GDM1 (cell line): ENCODE results near the gene NMUR1.
"Not testable (repeated sequence)": the region's sequence is repeated elsewhere in the genome, so short reads cannot be mapped to it uniquely, and the experiment has no call there.

ENCODE experiments used
- DNase-seq: peaks from one replicate; lab custom pipeline; 2025; lab: John Stamatoyannopoulos, UW

Gene NMUR1, protein sequence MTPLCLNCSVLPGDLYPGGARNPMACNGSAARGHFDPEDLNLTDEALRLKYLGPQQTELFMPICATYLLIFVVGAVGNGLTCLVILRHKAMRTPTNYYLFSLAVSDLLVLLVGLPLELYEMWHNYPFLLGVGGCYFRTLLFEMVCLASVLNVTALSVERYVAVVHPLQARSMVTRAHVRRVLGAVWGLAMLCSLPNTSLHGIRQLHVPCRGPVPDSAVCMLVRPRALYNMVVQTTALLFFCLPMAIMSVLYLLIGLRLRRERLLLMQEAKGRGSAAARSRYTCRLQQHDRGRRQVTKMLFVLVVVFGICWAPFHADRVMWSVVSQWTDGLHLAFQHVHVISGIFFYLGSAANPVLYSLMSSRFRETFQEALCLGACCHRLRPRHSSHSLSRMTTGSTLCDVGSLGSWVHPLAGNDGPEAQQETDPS

DNA sequence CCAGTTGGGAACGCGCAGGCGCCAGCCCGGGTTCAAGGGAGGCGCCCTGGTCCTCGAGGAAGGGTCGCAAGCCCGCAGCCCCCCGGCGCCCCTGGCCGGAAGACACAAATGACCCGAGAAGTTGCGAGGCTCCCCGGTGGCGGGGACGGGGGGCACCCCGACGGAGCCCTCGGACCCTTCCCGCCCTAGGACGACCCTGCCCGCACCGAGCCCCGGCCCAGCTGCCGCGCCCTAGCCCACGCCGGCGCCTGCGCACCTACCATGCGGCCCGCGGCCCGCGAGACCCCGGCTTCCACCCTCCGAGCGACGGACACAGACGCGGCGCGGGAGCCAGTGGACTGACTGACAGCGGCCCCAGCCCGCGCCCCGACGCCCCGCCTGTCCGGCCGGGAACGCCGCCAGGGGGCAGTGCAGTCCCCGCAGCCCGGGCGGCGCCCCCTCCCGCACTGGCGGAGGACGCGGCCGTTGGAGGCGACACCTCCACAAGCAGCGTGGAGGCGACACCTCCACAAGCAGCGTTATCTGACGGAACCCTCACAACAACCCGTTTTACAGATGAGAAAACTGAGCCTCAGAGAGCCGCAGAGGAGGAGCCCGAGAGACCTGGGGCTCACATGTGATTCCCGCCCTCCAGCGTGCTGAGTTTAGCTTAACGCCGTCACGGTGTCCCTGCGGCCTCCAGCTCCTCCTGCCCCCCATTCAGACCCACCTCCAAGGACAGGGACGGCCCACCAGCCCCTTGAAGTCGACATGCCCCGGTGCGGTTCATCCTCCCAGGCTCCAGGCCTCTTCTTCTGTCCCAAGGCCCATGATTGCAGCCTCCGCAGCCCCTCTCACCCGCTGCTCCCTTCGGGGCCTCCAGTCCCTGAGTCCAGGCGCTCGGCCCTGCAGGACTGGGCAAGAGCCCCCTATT, at the start of gene NMUR1:
Gene NMUR1 (minus strand): TSS at position 347 of the 913 bp plus-strand sequence. CDS start 84 bp downstream, at position 263.
- DNase-seq = no peak

DNA sequence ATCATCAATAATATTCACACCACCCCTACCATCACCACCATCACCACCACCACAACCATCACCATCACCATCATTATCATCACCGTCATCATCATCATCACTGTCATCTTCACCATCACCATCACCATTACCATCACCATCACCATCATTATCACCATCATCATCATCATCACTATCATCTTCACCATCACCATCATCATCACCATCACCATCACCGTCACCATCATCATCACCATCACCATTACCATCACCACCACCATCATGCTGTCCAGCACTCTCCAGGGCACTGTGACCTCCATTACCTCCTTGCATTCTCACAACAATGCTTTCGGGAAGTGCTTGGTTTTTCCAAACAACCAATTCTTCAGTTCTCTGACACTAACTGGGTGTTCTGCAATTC, 49.3 kb upstream of the NMUR1 start:
- no peak for DNase-seq

DNA sequence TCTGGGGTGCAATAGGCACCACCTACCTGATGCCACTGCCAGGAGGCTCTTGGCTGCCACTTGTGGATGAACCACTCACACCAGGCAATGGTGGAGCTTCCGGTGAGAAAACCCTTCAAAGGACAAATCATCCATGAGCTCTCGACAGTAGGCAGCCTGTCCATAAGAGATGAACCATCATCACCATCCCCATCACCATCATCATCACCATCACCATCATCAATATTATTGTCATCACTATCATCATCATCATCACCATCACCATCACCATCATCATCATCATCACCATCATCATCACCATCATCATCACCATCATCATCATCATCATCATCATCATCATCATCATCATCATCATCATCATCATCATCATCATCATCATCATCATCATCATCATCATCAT, 48.4 kb upstream of the NMUR1 start:
- DNase-seq = not testable (repeated sequence)

DNA sequence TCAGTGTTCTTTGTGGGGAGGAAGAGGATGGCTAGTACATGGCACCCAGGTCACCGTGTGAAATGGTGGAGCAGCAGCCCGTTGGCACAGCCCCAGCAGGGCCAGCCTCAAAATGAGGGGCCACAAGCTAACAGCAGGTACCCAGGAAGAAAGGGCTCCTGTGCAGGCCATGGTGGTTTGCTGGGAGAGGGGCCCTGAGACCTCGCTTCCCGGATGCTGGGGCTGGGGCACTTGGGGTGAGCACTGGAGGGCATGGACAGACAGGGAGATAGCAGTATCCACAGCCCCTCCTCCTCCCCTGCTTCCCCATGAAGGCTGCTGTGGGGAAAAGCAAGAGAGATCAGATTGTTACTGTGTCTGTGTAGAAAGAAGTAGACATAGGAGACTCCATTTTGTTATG, 46.2 kb upstream of the NMUR1 start:
- no peak for DNase-seq

DNA sequence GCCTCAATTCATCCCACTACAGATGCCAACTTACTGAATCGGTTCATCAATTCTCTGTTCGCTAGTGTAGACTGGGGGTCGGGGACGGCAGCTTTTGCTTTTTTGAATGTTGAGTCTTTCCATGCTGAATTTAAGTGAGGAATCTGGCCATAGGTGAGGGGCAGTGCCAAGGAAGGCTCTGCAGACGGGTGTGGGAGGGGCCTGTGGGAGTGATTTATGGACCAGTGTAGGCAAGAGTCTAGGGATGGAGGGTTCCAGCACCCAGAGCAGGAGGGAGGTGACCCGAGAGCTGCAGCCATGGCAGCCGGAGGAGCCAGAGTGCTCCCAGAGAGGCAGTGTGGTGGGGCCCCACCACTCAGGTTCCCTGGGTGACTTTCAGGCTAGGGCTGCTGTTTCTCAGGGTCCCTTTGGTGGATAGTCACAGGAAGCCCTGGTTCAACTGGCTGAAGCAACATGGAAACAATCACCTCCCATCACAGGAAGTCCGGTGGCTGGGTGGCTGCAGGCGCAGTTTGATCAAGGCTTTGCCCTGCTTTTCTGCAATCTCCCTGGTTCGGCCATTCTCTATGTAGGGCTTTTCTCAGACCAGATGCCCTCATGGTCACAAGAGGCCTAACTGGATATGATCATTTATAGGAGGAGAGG, 45.5 kb upstream of the NMUR1 start:
- no peak for DNase-seq

DNA sequence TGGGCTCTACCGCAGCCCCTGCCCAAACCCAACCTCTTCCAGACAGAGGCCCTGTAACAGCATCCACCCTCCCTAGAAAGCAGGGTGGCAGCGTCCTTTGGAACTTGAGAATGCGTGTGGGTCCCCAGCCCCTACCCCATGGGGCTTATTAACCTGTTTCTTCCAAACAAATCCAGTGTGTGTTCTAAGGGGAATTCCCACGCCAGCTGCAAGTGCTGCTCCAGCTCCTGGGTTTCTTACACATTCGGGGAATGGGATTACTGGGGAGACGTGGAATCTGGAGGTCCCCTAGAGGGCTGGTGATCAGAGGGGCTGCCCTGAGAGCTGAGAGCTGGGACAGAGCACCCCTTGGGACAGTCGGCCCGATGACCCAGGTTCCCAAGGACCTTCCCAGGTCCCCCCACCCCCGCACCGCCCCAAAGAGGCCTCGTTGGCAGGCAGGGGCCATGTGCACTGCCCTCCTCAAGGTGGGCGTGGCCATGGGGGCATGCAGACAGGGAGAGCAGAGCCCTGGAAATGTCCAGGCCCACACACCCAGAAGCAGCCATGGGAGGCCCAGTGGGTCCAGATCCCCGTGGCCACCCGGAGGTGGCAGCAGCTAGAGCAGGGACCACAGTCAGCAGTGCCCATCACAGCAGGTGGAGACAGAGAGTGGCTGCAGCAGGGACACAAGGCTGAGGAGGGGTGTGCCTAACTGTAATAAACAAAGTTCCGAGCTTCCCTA, 43.6 kb upstream of the NMUR1 start:
- DNase-seq = no peak

DNA sequence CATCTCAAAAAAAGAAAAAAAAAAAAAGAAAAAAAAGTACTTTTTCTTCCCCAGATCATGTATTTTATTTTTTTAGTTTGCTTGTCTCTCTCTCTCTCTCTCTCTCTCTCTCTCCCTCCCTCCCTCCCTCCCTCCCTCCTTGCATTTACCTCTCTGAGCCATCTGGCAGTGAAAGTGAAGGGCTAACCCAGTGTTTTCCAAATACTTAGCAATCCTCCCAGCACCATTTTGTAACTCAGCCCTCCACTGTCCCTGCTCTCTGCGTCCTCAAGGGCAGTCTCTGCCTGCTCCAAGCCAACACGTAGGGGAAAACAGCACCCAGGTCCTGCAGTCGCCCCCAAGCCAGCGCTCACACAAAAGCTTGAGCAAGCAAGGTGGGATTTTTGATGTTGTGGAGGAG, 42.9 kb upstream of the NMUR1 start:
- no peak for DNase-seq

DNA sequence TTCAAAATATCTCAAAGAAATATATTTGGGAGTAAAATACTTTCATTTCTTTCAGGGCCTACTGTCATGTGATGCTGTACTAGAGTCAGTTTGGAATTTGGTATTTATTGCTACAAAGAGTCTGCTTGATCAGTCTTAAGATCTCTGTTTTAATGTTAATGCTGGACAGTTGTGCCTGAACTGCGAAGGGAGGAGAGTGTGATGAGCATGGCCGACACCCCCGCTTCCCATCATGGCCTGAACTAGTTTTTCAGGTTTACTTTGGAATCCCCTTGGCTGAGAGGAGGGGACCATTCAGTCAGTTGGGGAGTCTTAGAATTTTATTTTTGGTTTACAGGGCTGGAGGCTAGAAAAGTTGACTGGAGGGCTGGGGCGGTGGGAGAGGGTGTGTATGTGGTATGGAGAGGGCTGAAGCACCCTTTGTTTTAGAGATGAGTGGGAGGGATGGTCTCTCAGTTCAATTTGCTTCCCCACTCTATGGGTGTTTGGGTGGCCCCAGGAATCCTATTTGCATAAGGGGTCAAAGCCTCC, 41.5 kb upstream of the NMUR1 start:
- DNase-seq = no peak

DNA sequence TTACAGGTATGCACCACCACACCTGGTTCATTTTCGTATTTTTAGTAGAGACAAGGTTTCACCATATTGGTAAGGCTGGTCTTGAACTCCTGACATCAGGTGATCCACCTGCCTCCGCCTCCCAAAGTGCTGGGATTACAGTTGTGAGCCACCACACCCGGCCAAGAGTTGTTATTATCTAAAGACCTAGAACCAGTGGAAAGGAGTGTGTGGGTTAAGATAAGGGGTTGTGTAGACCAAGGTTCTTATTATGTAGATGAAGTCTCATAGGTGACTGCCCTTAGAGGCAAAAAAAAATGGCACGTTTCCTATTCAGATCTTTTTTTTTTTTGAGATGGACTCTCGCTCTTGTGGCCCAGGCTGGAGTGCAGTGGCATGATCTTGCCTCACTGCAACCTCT, 40.7 kb upstream of the NMUR1 start:
- not testable (repeated sequence) for DNase-seq

DNA sequence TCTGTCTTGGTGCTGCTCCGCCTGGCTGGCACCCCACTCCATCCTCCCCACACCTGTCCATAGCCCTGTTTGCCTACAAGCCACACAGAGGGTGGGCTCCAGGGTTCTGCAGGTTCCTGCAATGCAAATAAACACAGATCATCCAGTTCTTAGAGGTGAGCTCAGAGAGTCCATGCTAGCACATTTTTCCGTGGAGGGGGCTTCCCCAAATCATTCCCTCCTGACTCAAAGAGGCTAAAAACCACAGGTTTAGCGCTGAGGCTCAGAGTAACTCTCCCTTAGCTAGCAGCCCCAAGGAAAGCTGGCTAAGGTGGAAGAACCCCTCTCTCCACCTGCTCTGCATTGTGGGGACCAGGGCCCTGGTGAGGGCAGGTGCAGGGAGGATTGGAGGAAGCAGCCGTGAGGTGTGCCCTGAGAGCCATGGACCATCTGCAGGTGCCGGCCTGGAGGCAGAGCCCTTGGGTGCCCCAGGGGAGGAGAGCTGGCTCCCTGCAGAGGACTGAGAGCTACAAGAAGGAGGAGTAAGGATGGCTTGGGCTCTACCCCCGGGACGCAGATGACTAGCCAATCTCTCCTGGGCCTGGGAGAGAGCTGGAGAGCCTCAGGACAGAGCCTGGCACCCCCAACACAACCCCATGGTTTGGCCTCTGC, 38.7 kb upstream of the NMUR1 start:
- DNase-seq = no peak

DNA sequence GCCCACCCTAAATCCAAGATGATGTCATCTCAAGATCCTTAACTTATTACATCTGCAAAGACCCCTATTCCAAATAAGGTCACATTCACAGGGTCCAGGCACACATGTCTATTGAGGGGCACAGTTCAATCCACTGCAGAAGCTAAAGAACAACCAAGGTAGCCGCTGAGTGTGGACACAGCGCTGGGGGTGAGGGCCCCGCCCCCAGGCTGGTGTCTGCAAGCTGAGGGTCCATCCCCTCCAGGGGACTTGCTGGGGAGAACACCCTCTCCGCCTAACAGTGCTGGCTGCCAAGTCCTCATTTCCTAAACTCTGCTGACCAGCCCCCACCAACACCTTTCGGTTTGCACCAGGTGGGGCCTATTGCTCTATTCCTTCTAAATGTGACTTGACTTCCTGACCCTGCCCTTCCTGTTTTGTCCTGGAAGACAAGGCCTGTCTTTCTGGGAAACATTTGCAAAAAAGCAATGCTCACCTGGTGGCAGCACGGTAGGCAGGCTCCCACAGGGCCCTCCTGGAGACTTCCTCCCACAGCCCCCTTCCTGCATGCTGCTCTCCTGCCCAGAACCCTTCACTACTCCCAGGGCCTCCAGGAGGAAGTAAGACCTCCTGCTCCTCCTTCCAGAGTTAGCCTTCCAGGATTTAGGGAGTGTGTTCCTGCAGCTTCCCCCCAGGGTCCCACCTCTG, 38.0 kb upstream of the NMUR1 start:
- DNase-seq = no peak

DNA sequence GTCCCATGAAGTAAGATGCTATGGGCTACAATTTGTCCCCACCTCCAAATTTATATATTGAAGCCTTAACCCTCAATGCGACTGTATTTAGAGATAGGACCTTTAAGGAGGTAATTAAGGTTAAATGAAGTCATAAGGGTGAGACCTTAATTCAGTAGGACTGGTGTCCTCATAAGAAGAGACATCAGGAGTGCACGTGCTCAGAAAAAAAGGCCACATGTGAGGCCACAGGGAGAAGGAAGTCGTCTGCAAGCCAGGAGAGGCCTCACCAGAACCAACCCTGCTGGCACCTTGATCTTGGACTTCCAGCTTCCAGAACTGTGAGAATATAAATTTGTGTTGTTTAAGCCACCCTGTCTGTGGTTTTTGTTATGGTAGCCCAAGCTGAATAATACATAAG, 36.9 kb upstream of the NMUR1 start:
- DNase-seq = no peak

DNA sequence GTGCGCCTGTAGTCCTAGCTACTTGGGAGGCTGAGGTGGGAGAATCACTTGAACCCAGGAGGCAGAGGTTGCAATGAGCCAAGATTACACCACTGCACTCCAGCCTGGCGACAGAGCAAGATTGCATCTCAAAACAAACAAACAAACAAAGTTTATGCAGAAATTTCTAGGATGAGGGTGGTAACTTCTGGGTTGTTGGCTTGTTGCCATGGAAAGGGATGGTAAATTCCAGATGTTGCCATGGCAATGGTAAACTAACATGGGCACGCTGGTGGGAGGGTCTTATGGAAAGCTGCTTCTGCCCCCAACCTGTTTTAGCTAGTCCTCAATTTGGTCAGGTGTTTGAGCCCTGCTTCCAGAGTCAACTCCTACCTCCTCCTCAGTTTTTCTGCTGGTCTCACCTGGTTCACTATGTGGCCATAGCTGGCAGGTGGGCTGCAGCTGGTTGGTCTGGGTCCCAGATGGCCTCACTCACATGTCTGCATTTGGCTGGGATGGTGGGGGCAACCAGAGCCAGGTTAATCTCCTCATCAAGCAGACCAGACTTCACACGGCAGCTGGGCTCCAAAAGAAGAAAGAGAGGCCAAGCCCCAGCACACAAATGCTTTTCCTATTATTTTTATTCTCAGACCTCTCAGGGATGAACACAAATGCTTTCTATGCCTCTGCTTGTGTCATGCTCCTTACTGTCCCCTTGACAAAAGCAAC, 35.8 kb upstream of the NMUR1 start:
- DNase-seq = no peak

DNA sequence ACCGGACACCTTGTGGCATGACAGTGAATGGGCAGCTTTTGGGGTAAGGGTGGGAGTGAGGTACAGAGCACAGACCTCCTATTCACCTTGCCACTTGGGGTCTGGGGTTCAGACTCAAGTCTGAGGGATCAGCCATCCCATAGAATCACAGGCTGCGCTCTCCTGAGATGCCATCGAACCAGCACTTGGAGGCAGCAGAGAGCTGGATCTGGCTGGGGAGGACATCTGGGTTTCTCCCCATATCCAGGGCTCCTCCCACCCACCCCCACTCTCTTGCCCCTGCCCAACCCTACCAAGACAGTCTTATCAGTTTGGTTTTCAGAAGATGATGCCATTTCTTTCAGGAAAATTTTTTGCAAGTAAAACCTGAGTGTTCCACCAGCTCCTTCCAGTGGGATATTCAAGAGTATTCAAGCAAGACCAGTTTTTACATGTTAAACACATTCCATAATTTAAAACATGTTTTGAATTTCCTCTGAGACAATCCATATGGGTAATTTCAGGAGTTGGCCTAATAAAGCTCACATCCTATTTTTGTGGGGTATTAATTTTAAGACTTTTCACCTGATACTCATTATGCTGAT, 33.2 kb upstream of the NMUR1 start:
- peak; percentile 22 for DNase-seq

DNA sequence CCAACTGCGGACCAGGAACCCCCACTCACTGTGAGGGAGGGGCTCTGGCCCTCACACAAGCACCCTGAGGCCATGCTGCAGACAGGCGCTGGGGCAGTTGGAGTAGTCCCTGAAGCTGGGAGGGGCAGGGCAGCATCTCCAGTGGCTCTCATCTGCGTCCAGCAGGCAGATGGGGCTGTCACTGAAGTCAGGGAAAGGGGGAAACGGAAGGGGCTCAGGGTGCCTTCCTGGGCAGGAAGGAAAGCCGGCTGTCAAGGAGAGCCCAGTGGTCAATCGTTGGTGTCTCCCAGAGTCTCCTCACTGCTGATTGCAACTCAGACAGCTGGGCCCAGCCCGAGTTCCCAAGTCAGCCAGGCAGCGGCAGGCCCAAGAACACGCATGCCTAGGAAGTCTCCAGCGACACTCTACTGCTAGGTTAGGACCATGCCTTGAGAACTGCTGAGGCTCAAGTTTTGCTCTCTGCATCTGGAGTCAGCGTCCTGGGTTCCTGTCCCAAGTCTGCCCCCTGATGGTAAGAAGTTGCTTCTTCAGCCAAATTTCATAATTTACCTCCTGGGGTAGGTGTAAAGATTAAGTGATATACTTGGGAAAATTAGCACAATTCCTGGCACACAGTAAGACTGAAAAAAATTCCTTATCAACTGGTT, 27.4 kb upstream of the NMUR1 start:
- peak; percentile 83 for DNase-seq

DNA sequence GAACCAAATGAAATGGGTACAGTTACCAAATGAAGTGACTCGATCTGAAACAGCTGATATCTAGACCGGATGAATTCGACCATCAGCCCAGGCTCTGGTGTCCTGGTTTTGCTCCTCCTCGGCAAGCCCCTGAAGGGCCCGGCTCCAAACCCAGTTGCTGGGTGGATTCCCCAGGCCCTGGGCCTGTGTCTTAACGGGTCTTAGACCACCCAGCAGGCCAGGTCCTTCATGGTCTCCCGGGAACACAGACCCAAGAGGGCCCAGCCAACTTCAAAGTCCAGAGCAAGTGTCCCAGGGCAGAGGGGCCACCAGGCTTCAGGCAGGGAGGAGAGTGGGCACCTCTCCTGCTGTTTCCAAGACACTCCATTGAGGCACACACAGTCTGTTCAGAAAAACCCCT, 26.7 kb upstream of the NMUR1 start:
- no peak for DNase-seq

DNA sequence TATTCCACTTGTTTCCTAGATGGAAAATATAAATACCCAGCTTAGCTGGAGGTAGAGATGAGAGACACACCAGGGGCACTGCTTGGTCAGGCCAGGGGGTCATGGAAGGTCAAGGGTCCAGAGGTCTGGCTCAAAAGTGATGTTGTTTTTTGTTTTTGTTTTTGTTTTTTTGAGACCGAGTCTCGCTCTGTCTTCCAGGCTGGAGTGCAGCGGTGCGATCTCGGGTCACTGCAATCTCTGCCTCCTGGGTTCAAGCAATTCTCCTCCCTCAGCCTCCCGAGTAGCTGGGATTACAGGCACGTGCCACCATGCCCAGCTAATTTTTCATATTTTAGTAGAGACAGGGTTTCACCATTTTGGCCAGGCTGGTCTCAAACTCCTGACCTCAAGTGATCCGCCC, 26.3 kb upstream of the NMUR1 start:
- not testable (repeated sequence) for DNase-seq

DNA sequence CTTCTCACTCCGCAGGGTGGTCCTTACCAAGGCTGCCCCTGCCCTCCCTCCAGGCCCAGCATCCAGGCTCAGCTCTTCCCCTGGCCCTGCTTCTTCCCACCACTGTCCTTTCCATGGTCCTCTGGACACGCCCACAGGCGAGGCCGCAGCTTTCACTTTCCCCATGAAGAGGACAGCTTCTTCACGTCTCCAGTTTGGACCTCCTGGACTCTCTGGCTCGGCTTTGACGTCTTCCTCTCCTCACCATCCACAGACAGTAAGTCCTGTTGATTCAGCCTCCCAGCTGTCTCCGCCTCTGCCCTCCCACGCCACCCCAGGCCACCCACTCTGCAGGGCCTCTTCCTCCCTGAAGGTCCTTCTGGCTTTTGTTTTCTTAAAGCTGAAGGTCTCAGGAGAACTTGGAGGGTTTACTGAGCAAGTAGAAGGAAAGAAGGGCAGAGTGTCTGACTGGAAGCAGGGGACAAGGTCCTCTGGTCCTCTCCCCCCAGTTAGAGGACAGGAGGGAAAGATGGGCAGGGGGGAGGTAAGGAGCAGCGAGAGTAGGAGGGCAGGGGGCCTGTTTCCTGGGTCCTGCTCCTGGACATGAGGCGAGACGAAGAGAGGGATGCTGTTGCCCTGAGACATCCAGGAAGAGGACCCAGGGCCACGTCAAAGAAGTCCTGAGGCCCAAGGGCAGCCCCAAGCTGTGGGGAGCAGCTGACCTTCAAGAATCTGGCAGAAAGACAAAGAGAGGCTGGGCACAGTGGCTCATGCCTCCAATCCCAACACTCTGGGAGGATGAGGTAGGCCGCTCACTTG, 24.7 kb upstream of the NMUR1 start:
- DNase-seq = peak; percentile 79
